Spleen (tissue), 11 donors: ENCODE data around the gene RTL10. TPM values are rescaled to one million over a fixed set of nuclear protein-coding genes. Genes with fewer than 3 reads are reported as not detected.

Experiments used
- DNase-seq: peaks from one replicate; pipeline ENCODE4 v3.0.0-alpha.2; 2020
- H3K27ac ChIP-seq, 8 donors: fragments of 200-600 bp; sonication (generic) in 7 of 8; 1 replicate in 4 of 8; 2 replicates in 4 of 8; pipeline versions ENCODE4 v1.5.0 to v1.8.0; 2016 to 2021; ENCODE audit warnings: inconsistent platforms in 4 of 8, mild to moderate bottlenecking in 4 of 8, moderate library complexity in 1 of 8
- H3K27me3 ChIP-seq, 7 donors: fragments of 200-600 bp; sonication (generic) in 6 of 7; replicated peaks in 1 of 7; 1 replicate in 4 of 7; 2 replicates in 3 of 7; pipeline versions ENCODE4 v1.5.0 to v1.8.0; 2016 to 2021; ENCODE audit warnings: inconsistent platforms in 3 of 7, mild to moderate bottlenecking in 1 of 7
- H3K36me3 ChIP-seq, 6 donors: fragments of 200-600 bp; sonication (generic) in 5 of 6; 1 replicate in 4 of 6; 2 replicates in 2 of 6; pipeline versions ENCODE4 v1.5.0 to v1.8.0; 2016 to 2021; ENCODE audit warnings: inconsistent platforms in 2 of 6
- H3K4me1 ChIP-seq, 6 donors: fragments of 200-600 bp; sonication (generic) in 5 of 6; 1 replicate in 3 of 6; 2 replicates in 3 of 6; pipeline versions ENCODE4 v1.5.0 to v1.8.0; 2016 to 2021; ENCODE audit warnings: inconsistent platforms in 3 of 6
- H3K4me3 ChIP-seq, 8 donors: fragments of 200-600 bp; sonication (generic) in 7 of 8; 1 replicate in 4 of 8; 2 replicates in 4 of 8; pipeline versions ENCODE4 v1.5.0 to v1.8.0; 2016 to 2021; ENCODE audit warnings: inconsistent platforms in 4 of 8, mild to moderate bottlenecking in 4 of 8, moderate library complexity in 2 of 8
- H3K9me3 ChIP-seq, 8 donors: fragments of 200-600 bp; sonication (generic) in 7 of 8; 1 replicate in 4 of 8; 2 replicates in 4 of 8; pipeline versions ENCODE4 v1.5.0 to v1.8.0; 2016 to 2021; ENCODE audit warnings: inconsistent platforms in 4 of 8
- CTCF ChIP-seq, 11 experiments: fragments of 200-600 bp in 7 of 11; fragments of 450-650 bp in 4 of 11; sonication (generic) in 4 of 11; IDR thresholded peaks in 8 of 11; conservative IDR thresholded peaks in 3 of 11; 1 replicate in 7 of 11; 2 replicates in 4 of 11; pipeline versions ENCODE4 v1.4.0 to v1.8.0; 2016 to 2021; ENCODE audit warnings: antibody characterized with exemption in 11 of 11, inconsistent platforms in 4 of 11, mild to moderate bottlenecking in 1 of 11
- POLR2A ChIP-seq, 3 donors: fragments of 450-650 bp; IDR thresholded peaks; one replicate each; pipeline ENCODE4 v1.5.1; 2017; ENCODE audit warnings: antibody characterized with exemption in 3 of 3, mild to moderate bottlenecking in 1 of 3
- POLR2AphosphoS5 ChIP-seq, 3 donors: sonication (generic); formaldehyde crosslinking; IDR thresholded peaks; one replicate each; pipeline ENCODE4 v1.5.1; 2017; ENCODE audit warnings: antibody characterized with exemption in 3 of 3
- WGBS, 5 donors: extraction: QIAGEN DNeasy Blood & Tissue Kit in 3 of 5; methylation state at CpG; one replicate each; pipeline versions ENCODE4 v1.1.5 to v1.1.7; 2013 to 2018; 5-methylcytosine and 5-hydroxymethylcytosine counted together
- intact Hi-C: fragments of 100-400 bp; cut with DNase I; formaldehyde crosslinking; loops from one replicate; pipeline ENCODE4 v1.15.0; 2023; ENCODE audit warnings: low total_unique reads
- polyA plus RNA-seq, 3 donors: library from polyadenylated mRNA; stranded (reverse); fragments of 200-250 nt; gene quantifications; one replicate each; pipeline ENCODE4 v1.2.1, GENCODE V29; 2013
- total RNA-seq, 7 donors: library from RNA; depleted of rRNA in 3 of 7; stranded (reverse); fragments of >200 nt in 3 of 7; fragmentation: NEBNext Ultra II Directional in 4 of 7; extraction: Animal tissue kit (Norgen Biotek cat#: 25700) in 4 of 7; gene quantifications; one replicate each; pipeline versions ENCODE4 v1.1.0 to v1.2.1, GENCODE V29; 2016 to 2021
- donor health status: healthy with polysubstance abuse.
- donor health status: DM: no; HTN: no; CAD: no; lungs with moderate emphysema.
- donor health status: DM: no; HTN: no; CAD: no.
- donor health status: Bipolar disorder and iron deficiency.
- donor health status: healthy.
- donor health status: DM: no; HTN: no; CAD: no.
- donor health status: DM: yes; HTN: yes; CAD: no.

Gene RTL10
- total and polyA plus RNA-seq, 10 donors = 8.3 to 22.9 (median 17.8) TPM

- no peak overlapping the region for H3K4me3 ChIP-seq
- no peaks in the 10 kb centered on the region for H3K4me1 ChIP-seq
- intact Hi-C loops = no loop called here
- no peaks in the 10 kb centered on the region for H3K9me3 ChIP-seq
- DNase-seq = no peak
- peaks cover 0 to 59% (median 9%) of the 10 kb centered on the region in 6 donors for H3K36me3 ChIP-seq
- WGBS, 5 donors = 93 to 97% (median 95%) methylated on average over 14 of the region's 14 CpGs
- H3K27me3 ChIP-seq = no peaks in the 10 kb centered on the region
- H3K27ac ChIP-seq = no peak overlapping the region
- TF ChIP-seq POLR2AphosphoS5 (IDR thresholded peaks at IDR 0.05) = no peak
- no peak for TF ChIP-seq POLR2A (IDR thresholded peaks at IDR 0.05)
- no peak for TF ChIP-seq CTCF (IDR thresholded peaks at IDR 0.05 in 8 of 11, conservative IDR thresholded peaks at IDR 0.05 in 3 of 11)
These were observed 38.1 kb downstream of the RTL10 start for GRCh38 chr22:19816372-19817119.

- Histone ChIP-seq H3K4me1 (peaks cover 0 to under 1% (median 0%) of the 10 kb centered on the region in 6 donors), H3K27ac (no peak overlapping the region), H3K4me3 (no peak overlapping the region), H3K27me3 (no peaks in the 10 kb centered on the region), H3K36me3 (peaks cover 0 to 55% (median 9%) of the 10 kb centered on the region in 6 donors), H3K9me3 (no peaks in the 10 kb centered on the region)
- no peak for DNase-seq
- intact Hi-C loops = no loop called here
- TF ChIP-seq CTCF (IDR thresholded peaks at IDR 0.05 in 8 of 11, conservative IDR thresholded peaks at IDR 0.05 in 3 of 11) = no peak
- no peak for TF ChIP-seq POLR2A (IDR thresholded peaks at IDR 0.05)
- TF ChIP-seq POLR2AphosphoS5 (IDR thresholded peaks at IDR 0.05) = no peak
- 89 to 93% (median 91%) methylated on average over 16 of the region's 16 CpGs for WGBS, 5 donors
These were observed 38.8 kb downstream of the RTL10 start for GRCh38 chr22:19815823-19816290.

- WGBS, 5 donors = 91 to 97% (median 93%) methylated on average over 18 of the region's 18 CpGs
- Histone ChIP-seq H3K9me3 (no peaks in the 10 kb centered on the region), H3K4me3 (no peak overlapping the region), H3K27ac (no peak overlapping the region), H3K36me3 (peaks cover 0 to 49% (median 8%) of the 10 kb centered on the region in 6 donors), H3K27me3 (no peaks in the 10 kb centered on the region), H3K4me1 (peaks cover 0 to 5% (median 0%) of the 10 kb centered on the region in 6 donors)
- intact Hi-C loops = no loop called here
- TF ChIP-seq POLR2A (IDR thresholded peaks at IDR 0.05) = no peak
- no peak for TF ChIP-seq POLR2AphosphoS5 (IDR thresholded peaks at IDR 0.05)
- no peak for DNase-seq
These were observed 39.4 kb downstream of the RTL10 start for GRCh38 chr22:19815093-19815822.

- Histone ChIP-seq H3K27ac (no peak overlapping the region), H3K4me1 (peaks cover 0 to 5% (median 0%) of the 10 kb centered on the region in 6 donors), H3K9me3 (no peaks in the 10 kb centered on the region), H3K27me3 (no peaks in the 10 kb centered on the region), H3K36me3 (peaks cover 0 to 42% (median 6%) of the 10 kb centered on the region in 6 donors), H3K4me3 (no peak overlapping the region)
- WGBS, 5 donors = 88 to 94% (median 91%) methylated on average over 5 of the region's 5 CpGs
- DNase-seq = no peak
- TF ChIP-seq POLR2AphosphoS5 (IDR thresholded peaks at IDR 0.05) (no peak), POLR2A (IDR thresholded peaks at IDR 0.05) (no peak), CTCF (IDR thresholded peaks at IDR 0.05 in 8 of 11, conservative IDR thresholded peaks at IDR 0.05 in 3 of 11) (no peak)
- intact Hi-C loops = no loop called here
These were observed 40.2 kb downstream of the RTL10 start for GRCh38 chr22:19814428-19814827.
